NCI-H1436 (cell line): ENCODE data around the gene ADAMTS17.
A peak's percentile ranks its signal among the peaks of the same experiment; 100 is the strongest.

Experiments used
- DNase-seq: peaks from one replicate; lab custom pipeline; 2025; lab: John Stamatoyannopoulos, UW

The ADAMTS17 gene

DNA sequence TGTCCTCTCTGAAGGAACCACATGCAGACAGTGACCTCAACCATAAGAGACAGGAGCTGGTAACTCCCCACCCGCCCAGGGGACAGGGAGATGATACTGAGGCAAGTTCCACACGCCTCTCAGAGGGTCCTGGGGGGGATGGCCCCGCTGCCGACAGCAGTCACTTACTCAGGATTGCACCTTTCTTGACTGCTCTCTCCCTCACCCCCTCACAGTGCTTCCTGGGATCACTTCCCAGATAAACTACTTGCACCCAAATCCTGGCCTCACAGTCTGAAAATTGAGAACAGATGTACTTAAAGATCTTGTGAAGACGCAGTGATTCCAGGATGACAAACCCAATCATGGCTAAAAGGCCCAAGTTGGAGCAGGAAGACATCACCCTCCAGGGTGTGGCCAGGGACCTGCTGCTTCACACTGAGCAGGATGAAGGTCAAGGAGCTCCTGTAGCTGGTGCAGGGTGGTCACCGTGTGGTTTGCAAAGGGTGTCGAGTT is 207.6 kb downstream of the ADAMTS17 start:
- no peak for DNase-seq

DNA sequence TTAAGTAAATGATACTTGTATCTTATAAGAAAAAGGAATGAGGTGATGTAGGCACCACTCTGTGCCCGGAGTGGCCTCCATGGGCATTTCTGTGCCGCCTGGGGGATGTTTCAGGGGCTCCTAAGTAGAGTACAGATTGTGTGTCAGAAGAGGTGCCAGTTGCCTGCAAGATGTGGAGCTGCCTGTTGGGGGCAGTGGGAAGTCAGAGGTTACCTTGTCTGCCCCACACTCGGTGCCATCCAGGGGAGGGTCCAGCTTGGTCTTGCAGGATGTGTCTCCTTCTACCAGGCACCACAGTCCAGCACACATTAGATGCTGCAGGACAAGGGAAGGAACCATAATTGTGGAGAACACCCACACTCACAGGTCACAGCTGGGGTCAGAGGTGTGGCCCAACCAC is 208.8 kb downstream of the ADAMTS17 start:
- no peak for DNase-seq

DNA sequence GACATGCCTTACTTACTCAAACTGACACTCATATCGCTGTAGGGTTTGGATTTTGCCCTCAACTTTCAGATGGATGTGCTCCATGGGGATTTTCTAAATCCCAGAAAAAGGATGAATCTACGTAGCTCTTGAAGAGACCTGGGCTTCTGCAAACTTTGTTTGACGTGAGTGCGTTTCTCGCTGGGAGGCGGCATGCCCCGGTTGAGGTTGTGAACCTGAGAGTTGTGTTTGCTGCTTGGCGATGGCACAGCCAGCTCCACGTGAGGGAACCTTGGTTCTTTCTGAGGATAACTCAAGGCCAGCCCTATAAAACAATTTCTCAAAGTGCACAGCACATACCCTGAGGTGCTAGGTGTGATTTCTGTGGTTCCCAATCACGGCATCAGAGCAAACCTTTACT is 209.5 kb downstream of the ADAMTS17 start:
- no peak for DNase-seq

DNA sequence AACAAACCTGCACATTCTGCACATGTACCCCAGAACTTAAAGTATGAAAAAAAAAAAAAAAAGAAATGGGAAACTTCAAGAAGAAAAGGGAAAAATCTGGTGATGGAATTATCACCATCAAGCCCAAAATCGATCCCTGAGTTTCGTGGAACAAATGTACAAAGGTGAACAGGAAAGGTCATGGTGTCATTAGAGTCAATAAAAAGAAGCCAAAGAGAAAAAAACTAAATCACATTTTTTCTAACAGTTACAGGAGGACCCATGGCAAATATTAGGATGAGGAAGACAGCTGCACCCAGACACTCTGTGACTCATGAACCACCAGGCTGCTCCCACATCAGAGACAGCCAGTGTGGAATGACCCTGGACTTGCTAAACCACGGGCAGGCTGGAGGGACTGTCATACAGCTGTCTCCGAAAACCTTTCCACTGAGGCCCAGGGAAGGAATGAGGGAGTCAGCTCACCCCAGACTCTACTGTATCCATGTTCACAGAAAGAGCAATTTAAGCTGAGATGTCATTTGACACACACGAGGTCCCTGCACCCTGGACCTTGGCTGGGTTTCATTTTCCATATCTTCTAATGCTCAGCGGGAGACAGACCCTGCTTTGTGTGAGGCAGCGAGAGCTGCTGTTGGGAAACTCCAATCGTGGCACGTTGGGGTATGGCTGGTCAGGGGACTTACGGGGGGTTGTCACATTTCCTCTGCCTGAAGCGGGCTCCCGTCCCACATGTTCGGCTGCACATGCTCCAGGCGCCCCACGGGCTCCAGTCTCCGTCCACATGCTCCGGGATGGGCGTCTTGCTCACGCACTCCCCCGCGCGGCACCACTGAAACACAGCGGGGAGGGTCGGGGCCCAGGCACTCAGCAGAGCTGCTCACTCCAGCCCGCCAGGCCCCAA is 210.2 kb downstream of the ADAMTS17 start:
- DNase-seq: no peak

DNA sequence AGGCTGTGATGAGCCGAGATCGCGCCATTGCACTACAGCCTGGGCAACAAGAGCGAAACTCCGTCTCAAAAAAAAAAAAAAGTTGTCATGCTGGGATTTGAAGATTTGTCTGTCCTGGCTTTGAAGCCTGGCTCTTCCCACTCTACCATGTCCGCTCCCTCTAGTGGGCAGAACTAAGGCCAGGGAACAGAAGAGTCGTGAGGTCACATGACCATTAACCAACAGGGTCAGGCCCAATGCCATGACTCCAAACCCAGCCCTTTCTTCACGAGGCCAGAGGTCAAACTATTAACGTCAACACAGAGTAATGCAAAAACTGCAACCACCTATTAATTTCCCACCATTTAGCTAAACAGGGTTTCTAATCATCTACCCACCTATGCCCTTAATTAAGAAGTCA is 212.1 kb downstream of the ADAMTS17 start:
- DNase-seq: no peak

DNA sequence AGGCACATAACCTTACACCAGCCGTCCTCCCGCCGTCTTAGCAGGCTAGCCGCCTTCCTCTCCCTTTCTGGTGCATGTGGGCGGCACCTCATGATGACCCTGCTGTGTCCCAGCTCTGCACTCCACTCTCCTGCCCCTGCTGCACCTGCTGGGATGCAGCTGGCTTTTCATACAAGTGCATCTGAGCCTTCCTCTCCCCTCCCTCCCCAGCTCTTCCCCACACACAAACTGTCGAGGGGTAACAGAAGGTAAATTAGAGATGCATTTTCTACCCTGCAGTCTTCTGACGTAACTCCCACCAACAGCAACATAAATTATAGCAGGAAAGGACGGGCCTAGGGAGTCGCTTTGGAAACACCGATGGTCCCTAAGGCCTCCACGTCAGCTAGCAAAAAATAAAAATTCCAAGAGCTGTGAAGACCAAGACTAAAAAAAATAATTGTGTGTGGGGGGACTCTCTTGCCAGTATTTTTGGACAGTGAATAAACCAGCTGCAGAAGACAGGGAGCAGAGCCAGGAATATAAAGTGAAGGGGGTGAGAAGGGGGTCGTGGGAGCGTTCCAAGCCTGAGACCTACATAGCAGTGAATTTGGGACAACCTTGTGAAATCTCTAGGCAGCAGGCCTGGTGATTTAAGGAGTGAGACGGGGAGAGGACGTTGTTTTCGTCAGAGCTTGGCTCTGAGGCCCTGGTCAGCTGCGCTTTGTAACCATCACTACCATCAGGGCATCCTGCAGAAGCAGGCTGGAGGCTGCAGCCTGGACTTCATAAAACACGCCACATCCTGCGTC is 216.2 kb downstream of the ADAMTS17 start:
- peak; percentile 2 for DNase-seq

DNA sequence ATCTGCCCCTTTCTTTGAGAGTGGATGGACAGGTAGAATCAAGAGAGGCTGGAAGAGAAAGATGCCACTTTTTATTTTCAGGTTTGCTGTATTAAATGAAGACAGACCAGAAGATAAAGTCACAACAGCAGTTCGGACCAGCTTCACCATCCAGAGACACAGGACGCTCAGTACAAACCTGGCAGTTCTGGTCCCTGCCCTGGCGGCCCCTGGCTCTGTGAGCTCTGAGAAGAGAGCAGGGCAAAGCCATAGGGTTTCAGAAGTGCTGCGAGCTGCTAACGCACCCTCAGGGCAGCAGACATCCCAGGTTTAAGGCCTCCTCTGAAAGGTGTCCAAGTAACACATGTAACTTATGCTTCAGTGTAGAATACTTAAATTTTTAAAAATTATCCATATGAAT is 216.8 kb downstream of the ADAMTS17 start:
- no peak for DNase-seq

DNA sequence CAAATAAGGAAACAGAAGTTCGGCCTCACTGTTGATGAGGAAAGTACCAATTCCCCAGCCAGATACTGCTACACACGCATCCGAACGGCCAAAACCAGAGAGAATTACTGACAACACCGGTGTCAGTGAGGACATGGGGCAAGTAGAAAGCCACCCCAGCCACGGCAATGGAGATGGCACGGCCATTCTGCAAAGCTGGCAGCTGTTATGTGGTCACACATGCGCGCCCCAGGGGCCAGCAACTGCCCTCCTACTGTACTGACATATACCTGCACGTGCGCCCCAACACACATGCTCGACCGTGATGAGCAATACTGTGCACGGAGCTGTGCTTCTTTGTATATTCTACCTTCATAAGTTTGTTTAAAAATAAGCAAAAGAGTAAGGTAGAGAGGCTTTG is 217.4 kb downstream of the ADAMTS17 start:
- no peak for DNase-seq

DNA sequence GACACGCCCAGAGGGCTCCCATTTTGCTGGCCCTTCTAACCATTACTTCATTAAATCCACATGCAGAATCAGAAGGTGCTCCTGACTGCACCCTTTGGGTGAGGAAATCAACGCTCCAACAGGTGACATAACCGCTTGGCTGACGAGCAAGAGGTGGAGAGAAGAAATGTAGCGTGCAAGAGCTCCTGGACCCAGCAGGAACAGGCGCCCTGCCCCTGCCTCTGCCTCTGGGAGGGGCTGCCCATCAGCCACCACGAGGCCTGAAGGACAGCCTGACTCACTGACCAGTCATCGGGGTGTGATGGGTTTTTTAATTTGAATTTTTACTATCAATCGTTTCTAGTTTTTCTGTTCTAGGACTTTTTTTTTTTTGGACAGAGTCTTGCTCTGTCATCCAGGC is 218.2 kb downstream of the ADAMTS17 start:
- no peak for DNase-seq

DNA sequence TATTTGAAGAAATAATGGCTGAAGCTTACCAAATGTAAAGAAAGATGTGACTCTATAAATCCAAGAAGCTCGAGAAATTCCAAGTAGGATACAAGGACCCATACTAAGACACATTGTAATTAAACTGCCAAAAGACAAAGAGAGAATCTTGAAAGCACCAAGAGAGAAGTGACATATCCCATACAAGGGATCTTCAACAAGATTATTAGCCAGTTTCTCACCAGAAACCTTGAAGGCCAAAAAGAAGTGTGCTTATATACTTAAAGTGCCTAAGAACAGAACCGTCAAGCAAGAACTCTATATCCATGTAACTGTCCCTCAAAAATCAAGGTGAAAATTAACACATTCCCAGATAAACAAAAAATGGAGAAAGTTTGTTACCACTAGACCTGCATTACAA is 220.5 kb downstream of the ADAMTS17 start:
- DNase-seq: no peak

DNA sequence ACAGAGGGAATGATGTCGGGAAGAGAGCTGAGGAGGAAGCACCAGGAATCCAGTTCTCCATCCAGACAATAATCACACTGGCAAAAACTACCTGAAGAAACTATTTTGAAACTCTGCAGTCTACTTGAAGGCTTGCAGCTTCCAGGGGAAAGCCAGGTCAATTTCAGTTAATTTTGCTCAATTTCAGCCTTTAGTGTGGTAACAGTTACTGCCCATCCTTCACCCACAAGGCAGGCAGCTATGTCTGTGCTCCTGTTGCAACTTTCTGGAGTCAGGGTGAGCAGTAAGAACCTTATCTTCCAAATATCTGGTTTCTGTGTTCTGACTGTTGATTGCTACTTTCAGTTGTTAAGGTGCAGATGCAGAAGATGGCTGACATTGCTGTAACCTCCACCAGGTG is 221.7 kb downstream of the ADAMTS17 start:
- DNase-seq: no peak

DNA sequence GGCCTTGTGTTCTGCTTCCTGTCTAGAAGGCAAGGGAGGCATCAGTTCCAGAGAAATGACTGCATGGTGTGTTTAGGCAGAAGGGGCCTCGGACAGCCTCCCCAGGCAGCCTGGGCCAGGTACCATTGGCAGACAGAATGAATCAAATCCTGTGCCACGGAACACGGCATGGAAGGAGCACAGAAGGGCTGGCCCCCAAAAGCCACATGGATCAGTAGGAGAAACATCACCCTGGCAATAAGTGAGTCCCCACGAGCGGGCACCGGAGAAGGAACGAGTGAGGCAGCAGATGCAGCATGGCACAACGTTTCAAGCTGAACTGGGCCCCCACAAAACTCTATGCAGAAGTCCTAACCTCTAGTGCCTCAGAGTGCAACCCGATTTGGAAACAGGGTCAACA is 223.2 kb downstream of the ADAMTS17 start:
- DNase-seq: no peak

DNA sequence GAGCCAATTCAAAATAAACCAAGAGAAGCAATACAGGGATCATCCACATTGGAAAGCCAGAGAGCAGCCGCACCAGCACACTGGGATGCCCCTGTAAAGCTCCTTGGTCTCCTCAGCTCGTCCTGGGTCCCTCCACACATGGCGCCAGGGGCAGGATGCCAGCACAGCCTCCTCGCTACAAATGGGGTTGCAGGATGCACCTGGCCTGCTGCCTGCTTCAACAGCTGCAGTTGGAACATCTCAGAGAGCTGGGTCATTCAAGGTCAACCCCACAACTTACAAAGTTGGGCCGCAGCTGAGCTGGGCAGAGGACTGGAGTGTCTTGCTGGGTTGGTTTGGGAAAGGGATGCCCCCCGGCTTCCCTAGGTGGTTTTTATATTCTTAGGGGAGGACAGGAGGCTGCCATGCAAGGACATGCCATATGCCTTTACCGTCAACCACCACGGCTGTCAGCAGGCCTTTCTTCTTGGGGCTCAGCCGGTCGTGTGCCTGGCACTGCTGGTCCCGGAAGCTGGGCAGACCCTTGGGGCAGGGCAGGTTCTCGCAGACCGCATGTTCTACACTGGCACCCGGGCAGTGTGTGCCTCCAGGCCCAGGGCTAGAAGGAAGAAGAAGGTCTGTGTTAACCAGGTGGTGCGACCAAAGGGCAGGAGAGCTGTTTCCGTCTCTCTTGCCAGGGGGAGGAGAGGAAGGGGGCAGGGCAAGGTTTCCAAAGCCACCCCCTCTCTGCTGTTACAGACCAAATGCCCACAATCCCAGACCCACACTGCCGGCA is 225.2 kb downstream of the ADAMTS17 start:
- DNase-seq: no peak

DNA sequence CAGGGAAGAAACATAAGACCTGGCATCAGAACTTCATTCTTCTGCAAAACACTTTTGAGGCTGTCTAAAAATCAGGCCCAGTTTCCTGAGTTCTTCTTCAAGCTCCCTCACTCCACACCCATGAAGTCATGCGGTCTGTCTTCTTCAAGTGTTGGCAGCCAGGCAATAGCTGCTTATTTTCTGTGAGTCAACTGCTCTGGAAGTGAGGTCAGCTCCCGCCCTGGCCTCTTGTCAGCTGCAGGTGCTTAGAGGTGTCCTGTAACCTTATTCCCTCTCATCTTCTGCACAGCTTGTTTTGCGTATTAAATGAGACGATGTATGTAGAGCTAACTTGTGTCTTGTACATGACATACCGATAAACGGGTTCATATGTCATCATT is 226.1 kb downstream of the ADAMTS17 start:
- no peak for DNase-seq

DNA sequence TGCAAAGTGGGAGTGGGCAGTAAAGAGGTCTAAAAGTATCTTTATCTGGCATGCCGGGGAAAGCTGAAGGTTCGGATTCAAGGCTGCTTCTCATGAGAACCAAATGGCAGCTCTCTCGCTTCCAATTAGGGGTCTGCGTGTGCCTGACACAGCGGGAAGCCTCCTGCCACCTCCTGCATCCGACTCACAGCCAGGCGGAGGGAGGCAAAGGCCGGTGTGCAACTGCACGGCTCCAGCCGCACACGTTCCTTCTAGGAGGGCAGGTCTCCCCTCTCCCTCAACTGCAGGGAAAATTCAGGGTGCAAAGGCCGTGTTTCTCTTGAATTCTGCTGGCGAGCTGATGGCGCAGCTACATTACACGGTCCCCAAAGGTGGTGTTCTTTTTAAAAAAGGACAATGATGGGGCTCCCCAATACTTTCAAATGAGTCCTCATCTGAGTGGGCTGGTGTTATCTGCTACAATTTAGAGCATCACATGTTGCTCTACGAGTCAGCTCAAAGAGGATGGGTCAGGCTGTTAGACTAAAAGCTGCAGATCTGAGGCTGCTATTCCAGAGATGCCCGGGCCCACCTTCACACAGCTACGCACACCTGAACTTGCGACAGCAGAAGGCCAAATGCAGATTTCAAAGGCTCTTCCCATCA is 226.6 kb downstream of the ADAMTS17 start:
- no peak for DNase-seq

DNA sequence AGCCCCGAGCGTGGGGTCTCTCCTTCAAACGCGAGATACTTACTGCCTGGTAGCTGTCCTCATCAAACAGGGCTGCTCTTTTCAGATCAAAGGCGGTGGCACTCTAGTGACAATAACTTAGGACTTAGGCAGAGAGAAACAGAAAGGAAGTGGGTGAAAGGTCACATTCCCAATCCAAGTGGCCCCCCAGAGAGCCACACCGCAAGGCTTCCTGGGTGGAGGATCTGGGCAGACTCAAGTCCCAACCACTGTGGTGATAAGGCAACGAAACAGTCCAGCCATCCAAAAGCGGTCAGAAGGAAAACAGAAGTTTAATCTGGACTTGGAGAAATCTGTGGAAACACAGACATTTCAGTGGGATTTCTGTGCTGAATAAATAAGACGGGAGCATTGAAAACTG is 227.2 kb downstream of the ADAMTS17 start:
- no peak for DNase-seq

DNA sequence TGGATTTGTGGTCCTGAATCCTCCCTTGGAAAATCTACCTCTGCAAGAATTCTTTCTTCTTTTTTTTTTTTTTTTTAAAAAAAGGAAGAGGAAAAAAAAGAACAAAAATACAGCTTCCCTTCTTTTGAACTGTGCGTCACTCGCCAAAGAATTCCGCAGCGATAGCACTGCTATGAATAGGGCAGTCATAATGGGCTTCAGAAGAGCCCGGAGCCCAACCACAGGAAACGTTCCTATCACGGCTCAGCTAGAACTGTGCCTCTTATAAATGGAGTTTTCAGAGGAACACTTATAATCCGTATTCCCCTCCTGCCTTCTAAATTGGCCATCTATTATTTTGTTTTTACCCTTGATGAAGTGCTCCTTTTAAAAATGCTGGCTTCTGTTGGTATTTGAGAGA is 227.7 kb downstream of the ADAMTS17 start:
- no peak for DNase-seq

DNA sequence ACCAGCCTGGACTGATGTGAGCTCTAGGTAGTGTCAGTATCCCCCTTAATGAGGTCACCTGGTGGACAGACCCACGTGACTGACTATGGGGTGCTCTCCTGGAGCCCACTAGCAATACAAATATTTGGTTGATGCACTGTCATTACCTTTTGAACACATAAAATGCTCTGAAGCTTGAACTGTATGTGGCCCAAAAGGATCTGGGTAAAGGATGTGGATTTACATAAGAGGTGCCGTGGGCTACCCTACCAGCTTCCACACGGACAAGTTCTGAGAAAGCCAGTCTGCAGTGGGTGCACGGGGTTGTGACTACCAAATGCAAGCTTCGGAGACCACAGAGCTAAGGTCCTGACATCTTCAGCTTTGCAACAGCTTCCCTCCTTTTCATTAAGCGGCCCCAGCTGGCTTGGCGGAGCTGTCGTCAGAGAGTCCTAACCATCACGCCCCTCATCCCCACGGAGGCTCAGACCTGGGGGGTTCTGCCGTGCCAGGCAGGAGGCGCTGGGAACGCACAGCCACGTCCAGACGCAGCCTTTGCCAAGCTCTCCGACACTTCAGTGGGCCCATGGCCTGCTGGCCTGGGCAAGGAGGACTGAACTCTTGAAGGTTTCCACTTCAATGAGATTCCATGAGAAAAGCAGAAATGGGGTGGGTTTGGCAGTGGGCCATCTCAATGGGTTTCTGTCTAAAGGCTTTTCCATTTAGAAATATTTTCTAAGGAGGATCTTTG is 228.3 kb downstream of the ADAMTS17 start:
- DNase-seq: no peak

DNA sequence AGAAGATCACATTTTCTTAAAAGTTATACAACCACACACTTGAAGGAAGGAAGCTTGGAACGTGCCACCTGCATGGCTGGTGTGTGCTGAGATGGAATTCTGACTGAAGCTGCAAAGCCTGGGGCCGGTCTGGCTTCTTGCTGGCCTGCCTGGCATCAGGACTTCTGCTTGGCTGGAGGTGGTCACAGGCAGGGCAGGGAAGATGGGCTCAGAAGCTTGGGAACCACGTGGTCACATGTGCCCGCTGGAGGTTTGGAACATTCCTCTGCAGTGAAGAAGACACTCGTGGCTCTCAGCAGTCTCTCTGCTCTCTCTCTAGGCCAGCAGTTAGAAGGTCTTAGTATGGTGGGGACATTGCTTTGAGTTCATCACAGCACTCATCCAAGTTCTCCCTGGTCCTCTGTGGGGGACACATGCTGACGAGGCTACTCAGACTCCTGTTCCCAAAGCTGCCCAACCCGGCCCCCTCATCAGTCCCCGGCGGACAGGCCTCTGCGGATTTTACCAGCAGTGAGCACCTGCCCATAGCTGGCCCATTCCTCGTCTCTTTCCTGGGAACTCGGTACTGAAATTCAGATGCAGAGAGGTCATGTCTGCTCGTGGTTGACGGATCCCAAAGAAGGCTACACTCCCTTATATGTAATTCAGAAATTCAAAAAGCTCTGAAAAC is 229.0 kb downstream of the ADAMTS17 start:
- DNase-seq: no peak

DNA sequence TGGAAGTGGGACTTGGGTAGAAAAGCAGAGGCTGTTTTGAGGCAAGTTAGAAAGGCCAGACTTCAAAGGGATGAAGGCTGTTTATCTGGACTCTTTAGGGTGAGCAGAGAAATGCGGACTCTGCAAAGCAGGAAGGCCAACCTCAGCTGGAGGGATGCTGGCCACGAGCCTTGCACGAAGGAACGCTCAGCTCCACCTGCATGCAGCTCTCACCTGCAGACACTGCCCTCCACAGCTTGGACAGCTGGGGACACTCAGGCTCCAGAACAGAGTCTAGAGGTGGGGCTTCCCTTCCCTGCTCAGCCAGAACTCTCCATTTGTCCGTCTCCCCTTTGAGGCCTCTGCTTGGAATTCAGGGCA is 229.7 kb downstream of the ADAMTS17 start:
- DNase-seq: no peak
